GM12872 (cell line): ENCODE measurements around the gene COL11A2.

Source experiments
- CTCF ChIP-seq: IDR thresholded peaks from 3 replicates; pipeline ENCODE4 v1.5.1; 2011; ENCODE audit warnings: low read depth, mild to moderate bottlenecking, low read length, moderate library complexity; ENCODE audit not compliant: insufficient read depth

The COL11A2 gene

GRCh38 chr6:33192105-33192646 is at the start of gene COL11A2:
COL11A2 (minus strand) TSS chr6:33192467; CDS start chr6:33192240, 227 bp downstream.
- no peak for TF ChIP-seq CTCF

GRCh38 chr6:33241968-33242367 is 49.7 kb upstream of the COL11A2 start:
- TF ChIP-seq CTCF: no peak

GRCh38 chr6:33237741-33238140 is 45.5 kb upstream of the COL11A2 start:
- TF ChIP-seq CTCF: no peak

- no peak for TF ChIP-seq CTCF
These were observed 44.6 kb upstream of the COL11A2 start for GRCh38 chr6:33236852-33237251.

GRCh38 chr6:33236328-33236727 is 44.1 kb upstream of the COL11A2 start:
- no peak for TF ChIP-seq CTCF

- no peak for TF ChIP-seq CTCF
These were observed 43.0 kb upstream of the COL11A2 start for GRCh38 chr6:33235221-33235634.

GRCh38 chr6:33217681-33218080 is 25.4 kb upstream of the COL11A2 start:
- TF ChIP-seq CTCF: no peak
